AG08395 (cell line): ENCODE results near the gene SPSB2.
"Not testable (repeated sequence)": the region's sequence is repeated elsewhere in the genome, so short reads cannot be mapped to it uniquely, and the experiment has no call there.

ENCODE experiments used
- DNase-seq: peaks from one replicate; pipeline ENCODE4 v3.0.0; 2012; ENCODE audit warnings: mixed read lengths, low spot score

The SPSB2 gene

GRCh38 chr12:6902448-6902847 is 29.3 kb upstream of the SPSB2 start:
- no peak for DNase-seq

DNA sequence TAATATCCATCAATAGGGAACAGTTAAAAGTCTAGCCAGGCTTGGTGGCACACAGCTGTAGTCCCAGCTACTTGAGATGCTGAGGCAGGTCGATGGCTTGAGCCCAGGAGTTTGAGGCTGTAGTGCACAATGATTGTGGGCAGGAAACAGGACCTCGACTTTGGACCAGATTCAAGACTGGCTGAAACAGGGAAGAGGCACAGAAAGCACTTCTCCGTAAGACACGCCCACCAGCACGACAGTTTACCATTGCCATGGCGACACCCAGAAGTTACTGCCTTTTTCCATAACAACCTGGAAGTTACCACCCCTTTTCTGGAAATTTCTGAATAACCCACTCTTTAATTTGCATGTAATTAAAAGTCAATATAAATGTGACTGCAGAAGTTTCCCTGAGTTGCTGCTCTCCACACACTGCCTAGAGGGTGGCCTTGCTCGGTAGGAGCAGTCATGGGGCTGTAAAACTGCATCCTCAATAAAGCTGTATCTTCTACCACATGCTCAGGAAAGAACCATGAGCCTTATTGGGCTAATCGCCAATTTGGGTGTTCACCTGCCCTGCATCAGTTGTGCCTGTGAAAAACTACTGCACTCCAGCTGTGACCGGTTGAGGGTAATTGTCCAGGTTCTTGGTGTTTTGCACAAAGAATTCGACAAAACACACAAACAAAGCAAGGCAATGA is 26.9 kb upstream of the SPSB2 start:
- DNase-seq, result no peak

- DNase-seq, result no peak
These were observed 26.3 kb upstream of the SPSB2 start for GRCh38 chr12:6899427-6899826.

DNA sequence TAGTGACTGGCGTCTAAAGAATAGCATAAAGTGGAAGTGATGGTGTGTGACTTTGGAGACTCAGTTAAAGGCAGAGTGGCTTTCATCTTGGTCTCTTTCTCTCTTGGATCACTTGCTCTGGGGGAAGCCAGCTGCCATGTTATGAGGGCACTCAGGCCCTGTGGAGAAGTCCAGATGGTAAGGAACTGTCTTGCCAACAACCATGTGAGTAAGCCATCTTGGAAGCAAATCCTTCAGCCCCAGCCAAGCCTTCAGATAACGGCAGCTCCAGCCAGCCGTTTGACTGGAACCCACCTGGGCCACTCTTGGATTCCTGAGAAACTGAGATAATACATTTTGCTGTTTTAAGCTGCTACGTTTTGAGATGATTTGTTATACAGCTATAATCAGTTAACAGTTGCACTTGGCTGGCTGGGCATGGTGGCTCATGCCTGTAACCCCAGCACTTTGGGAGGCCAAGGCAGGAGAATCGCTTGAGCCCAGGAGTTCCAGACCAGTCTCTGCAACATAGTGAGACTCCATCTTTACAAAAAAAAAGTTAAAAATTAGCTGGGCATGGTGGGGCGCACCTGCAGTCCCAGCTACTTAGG is 23.8 kb upstream of the SPSB2 start:
- no peak for DNase-seq

GRCh38 chr12:6894321-6894720 is 21.2 kb upstream of the SPSB2 start:
- no peak for DNase-seq

GRCh38 chr12:6892683-6893082 is 19.6 kb upstream of the SPSB2 start:
- not testable (repeated sequence) for DNase-seq

DNA sequence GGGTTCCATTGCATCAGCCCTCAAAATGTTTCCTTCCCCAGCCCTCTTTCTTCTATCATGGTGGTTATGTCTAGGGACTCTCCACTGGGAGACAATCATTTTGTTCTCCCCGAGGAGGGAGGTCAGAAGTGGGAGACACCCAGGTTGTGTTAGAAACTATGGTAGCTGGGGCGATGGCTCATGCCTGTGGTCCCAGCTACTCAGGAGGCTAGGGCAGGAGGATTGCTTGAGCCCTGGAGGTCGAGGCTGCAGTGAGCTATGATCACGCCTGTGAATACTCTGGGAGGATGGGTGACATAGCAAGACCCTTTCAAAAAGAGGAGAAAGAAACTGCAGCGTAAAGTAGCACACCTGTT is 18.5 kb upstream of the SPSB2 start:
- no peak for DNase-seq

GRCh38 chr12:6890789-6891645 is 17.9 kb upstream of the SPSB2 start:
- peak; percentile 97 for DNase-seq

GRCh38 chr12:6889775-6890573 is 16.9 kb upstream of the SPSB2 start:
- not testable (repeated sequence) for DNase-seq

- not testable (repeated sequence) for DNase-seq
These were observed 15.7 kb upstream of the SPSB2 start for GRCh38 chr12:6888794-6889193.

DNA sequence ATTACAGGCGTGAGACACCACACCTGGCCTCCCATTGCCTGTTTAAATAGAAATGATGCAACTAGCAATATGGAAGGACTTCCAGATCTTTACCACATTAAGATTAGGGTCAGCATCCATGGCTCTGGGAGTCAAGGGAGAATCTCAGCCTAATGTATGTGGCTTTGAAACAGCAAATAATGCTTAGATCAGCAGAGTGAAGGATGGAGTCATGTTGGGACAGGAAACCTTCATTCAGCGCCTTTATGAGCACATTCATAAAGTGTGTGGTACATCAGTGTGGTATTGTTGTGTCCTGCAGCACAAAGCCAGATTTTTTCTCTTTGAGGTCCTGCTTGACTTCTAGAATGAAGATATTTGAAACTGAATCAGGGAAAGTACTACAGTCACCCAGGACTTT is 15.3 kb upstream of the SPSB2 start:
- no peak for DNase-seq

DNA sequence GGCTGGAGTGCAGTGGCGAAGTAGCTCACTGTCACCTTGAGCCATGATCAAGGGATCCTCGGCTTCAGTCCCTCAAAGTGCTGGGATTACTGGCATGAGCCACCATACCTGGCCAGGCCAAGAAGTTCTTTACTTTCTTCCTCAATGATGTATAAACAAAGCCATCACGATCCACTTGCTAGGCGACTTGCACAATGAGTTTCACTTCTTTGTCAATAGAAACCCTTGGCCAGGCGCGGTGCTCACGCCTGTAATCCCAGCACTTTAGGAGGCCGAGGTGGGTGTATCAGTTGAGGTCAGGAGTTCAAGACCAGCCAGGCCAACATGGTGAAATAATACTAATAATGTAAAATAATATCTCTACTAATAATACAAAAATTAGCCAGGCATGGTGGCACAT is 14.4 kb upstream of the SPSB2 start:
- DNase-seq, result no peak

DNA sequence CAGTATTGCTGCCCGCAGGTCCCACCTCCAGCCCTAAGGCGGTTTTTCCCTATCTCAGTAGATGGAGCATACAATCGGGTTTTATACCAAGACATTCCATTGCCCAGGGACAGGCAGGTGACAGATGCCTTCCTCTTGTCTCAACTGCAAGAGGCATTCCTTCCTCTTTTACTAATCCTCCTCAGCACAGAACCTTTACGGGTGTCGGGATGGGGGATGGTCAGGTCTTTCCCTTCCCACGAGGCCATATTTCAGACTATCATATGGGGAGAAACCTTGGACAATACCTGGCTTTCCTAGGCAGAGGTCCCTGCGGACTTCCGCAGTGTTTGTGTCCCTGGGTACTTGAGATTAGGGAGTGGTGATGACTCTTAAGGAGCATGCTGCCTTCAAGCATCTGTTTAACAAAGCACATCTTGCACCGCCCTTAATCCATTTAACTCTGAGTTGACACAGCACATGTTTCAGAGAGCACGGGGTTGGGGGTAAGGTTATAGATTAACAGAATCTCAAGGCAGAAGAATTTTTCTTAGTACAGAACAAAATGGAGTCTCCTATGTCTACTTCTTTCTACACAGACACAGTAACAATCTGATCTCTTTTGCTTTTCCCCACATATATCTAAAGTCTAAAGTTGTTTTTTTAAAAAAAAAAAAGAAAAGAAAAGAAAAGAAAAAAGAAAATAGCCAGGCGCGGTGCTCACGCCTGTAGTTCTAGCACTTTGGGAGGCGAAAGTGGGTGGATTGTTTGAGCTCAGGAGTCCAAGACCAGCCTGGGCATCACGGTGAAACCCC is 13.3 kb upstream of the SPSB2 start:
- not testable (repeated sequence) for DNase-seq

GRCh38 chr12:6884539-6884938 is 11.4 kb upstream of the SPSB2 start:
- DNase-seq, result no peak

GRCh38 chr12:6883683-6884082 is 10.6 kb upstream of the SPSB2 start:
- DNase-seq, result no peak

GRCh38 chr12:6883252-6883651 is 10.1 kb upstream of the SPSB2 start:
- DNase-seq, result no peak

- not testable (repeated sequence) for DNase-seq
These were observed 6.7 kb upstream of the SPSB2 start for GRCh38 chr12:6879824-6880223.

GRCh38 chr12:6874015-6874368 is 889 bp upstream of the SPSB2 start:
- DNase-seq, result not testable (repeated sequence)

GRCh38 chr12:6872073-6873048 is 742 bp downstream of the SPSB2 start:
- peak; percentile 84 for DNase-seq
